Calu3 (cell line): ENCODE data around the gene FGGY. TPM values are rescaled to one million over a fixed set of nuclear protein-coding genes. Genes with fewer than 3 reads are reported as not detected.

Experiments
- BruUV-seq: library from RNA; stranded (reverse); fragments of 400-500 nt; replicated peaks from 2 replicates; lab custom pipeline; 2021; lab: Mats Ljungman, UMichigan
- CTCF ChIA-PET: fragments of 300-600 bp; sonication (Branson Sonifier 250); formaldehyde crosslinking; loops from one replicate; lab custom pipeline; 2022; ENCODE audit warnings: antibody characterized with exemption; lab: Charles Lee
- DNase-seq: peaks from one replicate; pipeline ENCODE4 v3.0.0; 2022
- H3K27ac Mint-ChIP-seq: one replicate; pipeline ENCODE4 v1.8.0; 2022; ENCODE audit warnings: mixed read lengths; ENCODE audit not compliant: unreplicated experiment
- H3K27me3 Mint-ChIP-seq: one replicate; pipeline ENCODE4 v1.8.0; 2022; ENCODE audit warnings: mixed read lengths; ENCODE audit not compliant: unreplicated experiment
- H3K36me3 Mint-ChIP-seq: one replicate; pipeline ENCODE4 v1.8.0; 2022; ENCODE audit warnings: mild to moderate bottlenecking, moderate library complexity, mixed read lengths; ENCODE audit not compliant: insufficient read depth, unreplicated experiment
- H3K4me1 Mint-ChIP-seq: one replicate; pipeline ENCODE4 v1.8.0; 2022; ENCODE audit warnings: mild to moderate bottlenecking, low read depth, mixed read lengths; ENCODE audit not compliant: unreplicated experiment
- H3K4me3 Mint-ChIP-seq: one replicate; pipeline ENCODE4 v1.8.0; 2022; ENCODE audit warnings: mild to moderate bottlenecking, low read depth, moderate library complexity, mixed read lengths; ENCODE audit not compliant: unreplicated experiment
- H3K9me3 Mint-ChIP-seq: one replicate; pipeline ENCODE4 v1.8.0; 2022; ENCODE audit warnings: low read depth, mixed read lengths; ENCODE audit not compliant: unreplicated experiment
- intact Hi-C: fragments of 100-400 bp; cut with micrococcal nuclease; formaldehyde crosslinking; loops from one replicate; pipeline ENCODE4 v1.10.0; 2022; ENCODE audit not compliant: unreplicated experiment
- total RNA-seq: library from RNA; stranded (reverse); gene quantifications from 2 replicates; pipeline ENCODE4 v1.2.3, GENCODE V29; 2022
- TF ChIP-seq, protein P1 (sequence below): fragments of 200-600 bp; IDR thresholded peaks from one replicate; pipeline ENCODE4 v1.8.0; 2022; ENCODE audit warnings: antibody characterized with exemption; ENCODE audit not compliant: unreplicated experiment

The FGGY gene
- total RNA-seq, 1 experiment from 2014 or later = 11.1 TPM

DNA sequence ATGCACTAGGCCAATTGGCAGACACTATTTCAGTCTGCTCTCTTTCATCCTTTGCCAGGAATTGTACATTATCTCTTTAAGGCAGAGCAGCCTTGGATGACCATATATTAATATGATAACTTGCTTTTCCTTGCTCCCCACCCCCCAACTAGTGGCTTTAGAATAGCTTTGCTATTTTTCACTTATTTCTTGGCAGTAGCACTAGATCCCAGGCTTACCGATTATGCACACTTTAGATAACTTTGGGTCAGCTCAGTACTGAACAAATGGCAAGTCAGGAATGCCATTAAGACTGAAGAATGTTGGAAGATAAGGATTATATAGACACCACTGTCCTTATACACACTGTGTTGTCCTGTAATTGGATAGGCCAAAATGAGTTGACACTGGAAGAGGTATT is 146.4 kb downstream of the FGGY start:
- no peak overlapping the region for H3K27ac Mint-ChIP-seq

GRCh38 chr1:59444520-59444919 is 147.6 kb downstream of the FGGY start:
- H3K4me1 Mint-ChIP-seq = peaks cover 29% of the 10 kb centered on the region
- TF ChIP-seq, protein P1, sequence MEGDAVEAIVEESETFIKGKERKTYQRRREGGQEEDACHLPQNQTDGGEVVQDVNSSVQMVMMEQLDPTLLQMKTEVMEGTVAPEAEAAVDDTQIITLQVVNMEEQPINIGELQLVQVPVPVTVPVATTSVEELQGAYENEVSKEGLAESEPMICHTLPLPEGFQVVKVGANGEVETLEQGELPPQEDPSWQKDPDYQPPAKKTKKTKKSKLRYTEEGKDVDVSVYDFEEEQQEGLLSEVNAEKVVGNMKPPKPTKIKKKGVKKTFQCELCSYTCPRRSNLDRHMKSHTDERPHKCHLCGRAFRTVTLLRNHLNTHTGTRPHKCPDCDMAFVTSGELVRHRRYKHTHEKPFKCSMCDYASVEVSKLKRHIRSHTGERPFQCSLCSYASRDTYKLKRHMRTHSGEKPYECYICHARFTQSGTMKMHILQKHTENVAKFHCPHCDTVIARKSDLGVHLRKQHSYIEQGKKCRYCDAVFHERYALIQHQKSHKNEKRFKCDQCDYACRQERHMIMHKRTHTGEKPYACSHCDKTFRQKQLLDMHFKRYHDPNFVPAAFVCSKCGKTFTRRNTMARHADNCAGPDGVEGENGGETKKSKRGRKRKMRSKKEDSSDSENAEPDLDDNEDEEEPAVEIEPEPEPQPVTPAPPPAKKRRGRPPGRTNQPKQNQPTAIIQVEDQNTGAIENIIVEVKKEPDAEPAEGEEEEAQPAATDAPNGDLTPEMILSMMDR = no peak
- CTCF ChIA-PET = no interaction called here

More for the DNA sequence above, 146.4 kb downstream of the FGGY start:
- Mint-ChIP-seq H3K4me3 (no peak overlapping the region), H3K4me1 (peaks cover 29% of the 10 kb centered on the region), H3K36me3 (no peaks in the 10 kb centered on the region), H3K9me3 (no peaks in the 10 kb centered on the region), H3K27me3 (no peaks in the 10 kb centered on the region)
- TF ChIP-seq, protein P1 = no peak
- BruUV-seq = no TSS peak
- DNase-seq = no peak
- intact Hi-C loops = no loop called here
- CTCF ChIA-PET = interaction anchor here (1.0 kb wide), 1 partner anchor 16 kb away, joined by 3 read pairs; no protein-coding TSS in a partner anchor

DNA sequence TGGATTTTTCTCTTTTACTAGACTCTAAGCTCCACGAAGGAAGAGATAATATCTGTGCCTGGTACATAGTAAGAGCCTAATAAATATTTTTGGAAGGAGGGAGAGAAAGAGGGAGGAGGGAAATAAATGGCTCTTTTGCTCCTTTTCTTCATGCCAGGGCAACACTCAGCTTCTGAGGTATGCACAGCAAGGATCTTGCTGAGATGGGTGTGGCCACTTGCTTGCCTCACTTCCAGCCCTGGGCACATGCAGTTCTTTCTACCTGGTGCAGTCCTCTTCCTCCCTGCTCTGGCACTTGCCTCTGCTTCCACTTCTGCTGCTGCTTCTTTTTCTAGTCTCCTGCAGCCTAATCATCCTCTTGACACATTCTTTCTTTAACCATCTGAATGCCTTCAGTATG is 148.1 kb downstream of the FGGY start:
- TF ChIP-seq, protein P1 = no peak
- intact Hi-C loops = no loop called here
- Mint-ChIP-seq H3K27ac (peak overlapping the region; percentile 11), H3K27me3 (no peaks in the 10 kb centered on the region), H3K4me3 (no peak overlapping the region), H3K4me1 (peaks cover 29% of the 10 kb centered on the region), H3K9me3 (no peaks in the 10 kb centered on the region), H3K36me3 (no peaks in the 10 kb centered on the region)
- BruUV-seq = no TSS peak
- CTCF ChIA-PET = no interaction called here
- DNase-seq = peak; percentile 46

More at GRCh38 chr1:59444520-59444919, 147.6 kb downstream of the FGGY start:
- Mint-ChIP-seq H3K4me3 (no peak overlapping the region), H3K9me3 (no peaks in the 10 kb centered on the region), H3K27ac (peak overlapping the region; percentile 11), H3K36me3 (no peaks in the 10 kb centered on the region), H3K27me3 (no peaks in the 10 kb centered on the region)
- intact Hi-C loops = no loop called here
- no TSS peak for BruUV-seq
- DNase-seq = no peak

GRCh38 chr1:59446257-59446901 is 149.5 kb downstream of the FGGY start:
- H3K9me3 Mint-ChIP-seq = no peaks in the 10 kb centered on the region
- H3K4me1 Mint-ChIP-seq = peaks cover 37% of the 10 kb centered on the region
- DNase-seq = no peak
- no peak overlapping the region for H3K4me3 Mint-ChIP-seq
- peak overlapping the region; percentile 11 for H3K27ac Mint-ChIP-seq
- H3K27me3 Mint-ChIP-seq = no peaks in the 10 kb centered on the region
- intact Hi-C loops = no loop called here
- BruUV-seq = no TSS peak
- CTCF ChIA-PET = interaction anchor here (1.2 kb wide), 1 partner anchor 96 kb away, joined by 3 read pairs; no protein-coding TSS in a partner anchor
- TF ChIP-seq, protein P1 = no peak
- H3K36me3 Mint-ChIP-seq = no peaks in the 10 kb centered on the region
